Measurements from ENCODE around the gene SYT2.

DNA sequence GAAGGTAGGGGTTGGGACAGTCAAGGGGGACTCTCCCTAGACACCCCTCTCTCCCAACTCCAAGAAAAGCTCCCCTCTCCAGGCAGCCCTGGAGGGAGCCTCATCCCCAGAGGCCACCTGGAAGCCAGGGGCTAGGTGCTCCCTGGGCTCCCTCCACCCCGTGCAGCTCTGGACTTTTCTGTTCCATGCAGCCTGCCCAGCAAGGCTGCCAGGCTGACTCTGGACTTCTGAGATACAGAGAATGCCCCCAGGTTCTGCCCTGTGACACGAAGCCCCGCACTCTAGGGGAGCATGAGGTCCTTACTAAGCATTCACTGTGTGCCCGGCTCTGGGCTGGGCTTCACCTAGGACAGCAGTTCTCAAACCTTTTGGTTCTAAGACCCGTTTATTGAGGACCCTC lies 10.2 kb downstream of the SYT2 start:
- TF ChIP-seq CTCF (conservative IDR thresholded peaks at IDR 0.05 in 1 of 2, IDR thresholded peaks at IDR 0.05 in 1 of 2; ENCODE audit: extremely low read depth in 1 of 2, insufficient read depth in 1 of 2, low read depth in 1 of 2, low read length in 2 of 2) (no peak), EZH2 (IDR thresholded peaks at IDR 0.05; ENCODE audit: borderline replicate concordance, low read length) (no peak)

Measured in mammary epithelial cell (primary cell).